ENCODE measurements around the gene MYO18A. TPM values are rescaled to one million over a fixed set of nuclear protein-coding genes. Genes with fewer than 3 reads are reported as not detected.
A peak's percentile ranks its signal among the peaks of the same experiment; 100 is the strongest.

The MYO18A gene
- total RNA-seq, 1 donor: 59.6 TPM

DNA sequence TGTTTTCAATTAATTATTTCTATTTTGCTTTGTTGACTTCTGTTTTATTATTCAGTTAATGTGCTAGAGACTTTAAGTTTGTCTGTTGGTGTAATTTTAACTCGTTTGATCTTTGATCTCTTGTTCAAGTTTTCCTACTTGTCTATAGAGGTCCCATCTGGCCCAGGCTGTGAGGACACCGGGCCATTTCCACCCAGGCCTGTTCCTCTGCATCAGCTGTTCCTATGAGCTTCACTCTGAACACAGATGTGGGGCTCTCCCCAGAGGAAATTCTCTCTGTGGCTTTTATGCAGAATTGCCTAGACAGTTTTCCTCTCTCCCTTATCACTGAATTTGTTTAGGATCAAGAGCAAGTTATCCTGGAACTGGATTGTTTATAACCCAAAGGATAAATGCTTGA lies 44.7 kb downstream of the MYO18A start:
- H3K4me3 ChIP-seq (ENCODE audit: low read depth, low read length): no peak overlapping the region
- TF ChIP-seq, protein P1, sequence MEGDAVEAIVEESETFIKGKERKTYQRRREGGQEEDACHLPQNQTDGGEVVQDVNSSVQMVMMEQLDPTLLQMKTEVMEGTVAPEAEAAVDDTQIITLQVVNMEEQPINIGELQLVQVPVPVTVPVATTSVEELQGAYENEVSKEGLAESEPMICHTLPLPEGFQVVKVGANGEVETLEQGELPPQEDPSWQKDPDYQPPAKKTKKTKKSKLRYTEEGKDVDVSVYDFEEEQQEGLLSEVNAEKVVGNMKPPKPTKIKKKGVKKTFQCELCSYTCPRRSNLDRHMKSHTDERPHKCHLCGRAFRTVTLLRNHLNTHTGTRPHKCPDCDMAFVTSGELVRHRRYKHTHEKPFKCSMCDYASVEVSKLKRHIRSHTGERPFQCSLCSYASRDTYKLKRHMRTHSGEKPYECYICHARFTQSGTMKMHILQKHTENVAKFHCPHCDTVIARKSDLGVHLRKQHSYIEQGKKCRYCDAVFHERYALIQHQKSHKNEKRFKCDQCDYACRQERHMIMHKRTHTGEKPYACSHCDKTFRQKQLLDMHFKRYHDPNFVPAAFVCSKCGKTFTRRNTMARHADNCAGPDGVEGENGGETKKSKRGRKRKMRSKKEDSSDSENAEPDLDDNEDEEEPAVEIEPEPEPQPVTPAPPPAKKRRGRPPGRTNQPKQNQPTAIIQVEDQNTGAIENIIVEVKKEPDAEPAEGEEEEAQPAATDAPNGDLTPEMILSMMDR (IDR thresholded peaks at IDR 0.05; ENCODE audit: insufficient read depth, low read depth, low read length): no peak
- no peak for DNase-seq (ENCODE audit: low read depth)

DNA sequence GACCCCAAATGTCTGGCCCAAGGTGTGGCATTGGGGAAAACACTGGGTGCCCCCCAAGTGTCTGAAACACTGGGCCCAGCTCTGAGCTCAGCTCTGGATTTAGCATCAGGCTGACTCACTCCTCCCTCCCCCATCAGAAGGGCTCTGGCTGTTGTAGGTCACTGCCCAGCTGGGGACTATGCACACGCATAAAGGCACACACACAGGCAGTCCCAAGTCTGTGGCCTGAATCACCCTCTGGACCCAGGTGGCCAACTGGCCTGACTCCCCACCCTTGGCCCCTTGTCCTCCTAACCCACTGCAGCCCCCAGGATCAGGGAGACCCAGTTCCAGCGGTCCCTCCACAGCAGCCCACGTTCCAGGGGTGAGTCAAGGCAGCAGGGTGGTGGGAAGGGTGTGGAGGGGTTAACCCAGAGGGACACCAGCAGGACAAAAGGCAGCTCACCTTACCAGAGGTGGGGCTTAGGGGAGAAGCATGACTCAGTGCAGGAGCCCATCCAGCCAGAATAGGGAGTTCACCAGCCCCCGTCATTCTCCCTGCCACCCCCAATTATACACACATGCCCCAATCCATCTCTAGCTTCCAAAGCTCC lies 47.0 kb downstream of the MYO18A start:
- DNase-seq (ENCODE audit: low read depth): peak; percentile 86
- TF ChIP-seq, protein P1 (IDR thresholded peaks at IDR 0.05; ENCODE audit: insufficient read depth, low read depth, low read length): no peak
- H3K4me3 ChIP-seq (ENCODE audit: low read depth, low read length): no peak overlapping the region

DNA sequence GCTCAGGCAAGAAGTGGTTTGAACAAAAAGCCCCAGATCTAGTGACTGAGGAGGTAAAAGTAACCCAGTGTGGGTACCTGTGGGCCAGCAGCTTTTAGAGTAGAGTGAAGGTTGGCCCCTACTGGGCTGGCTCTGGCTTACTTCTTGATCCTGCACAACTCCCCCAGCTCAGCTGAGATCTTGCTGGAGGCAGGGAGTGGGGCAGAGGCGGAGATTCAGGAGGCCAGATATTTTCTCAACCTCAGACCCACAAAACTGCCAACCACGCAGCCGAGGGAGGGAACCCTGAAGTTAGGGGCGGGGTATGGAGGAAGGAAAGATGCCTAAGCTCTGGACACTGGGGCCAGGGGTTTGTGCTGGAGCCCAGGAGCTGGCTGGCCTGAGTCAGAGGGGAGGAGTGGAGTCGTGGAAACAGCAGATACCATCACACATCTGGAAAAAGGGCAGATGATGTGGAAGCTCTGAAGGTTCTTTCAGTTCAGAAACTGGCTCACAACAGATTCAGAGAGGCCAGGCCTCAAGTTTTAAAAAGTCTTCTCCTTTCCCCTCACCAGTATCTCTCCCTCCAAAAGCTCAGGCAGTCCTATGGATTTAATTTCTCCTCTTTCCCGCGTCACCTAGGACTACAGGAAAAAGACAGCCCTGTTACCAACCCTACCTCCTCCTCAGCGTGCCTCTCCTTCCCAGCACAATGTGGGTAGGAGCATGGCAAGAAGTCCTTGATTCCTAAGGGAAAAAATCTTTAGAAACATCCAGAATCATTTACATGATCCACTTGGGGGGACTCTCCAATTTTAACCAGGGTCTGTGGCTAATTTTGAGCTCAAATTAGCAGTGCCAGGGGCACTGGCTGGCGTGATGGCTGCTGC lies 48.1 kb downstream of the MYO18A start:
- H3K4me3 ChIP-seq (ENCODE audit: low read depth, low read length): no peak overlapping the region
- TF ChIP-seq, protein P1 (IDR thresholded peaks at IDR 0.05; ENCODE audit: insufficient read depth, low read depth, low read length): no peak
- DNase-seq (ENCODE audit: low read depth): peak; percentile 95

DNA sequence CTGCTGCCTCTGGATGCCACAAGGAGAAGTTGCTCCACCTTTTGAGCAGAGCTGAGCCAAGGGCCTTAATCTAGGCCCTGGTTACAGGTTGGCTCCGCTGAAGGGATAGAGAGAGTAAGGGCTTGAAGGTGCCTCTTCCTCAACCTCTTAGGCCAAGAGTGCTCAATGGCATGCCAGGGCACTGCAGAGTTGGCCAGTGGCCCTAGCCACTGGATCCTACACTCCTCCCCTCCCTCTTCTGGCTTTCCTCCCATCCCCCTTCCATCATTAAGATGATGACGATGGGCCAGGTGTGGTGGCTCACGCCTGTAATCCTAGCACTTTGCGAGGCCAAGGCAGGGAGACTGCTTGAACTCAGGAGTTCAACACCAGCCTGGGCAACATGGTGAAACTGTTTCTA lies 50.5 kb downstream of the MYO18A start:
- TF ChIP-seq, protein P1 (IDR thresholded peaks at IDR 0.05; ENCODE audit: insufficient read depth, low read depth, low read length): no peak

DNA sequence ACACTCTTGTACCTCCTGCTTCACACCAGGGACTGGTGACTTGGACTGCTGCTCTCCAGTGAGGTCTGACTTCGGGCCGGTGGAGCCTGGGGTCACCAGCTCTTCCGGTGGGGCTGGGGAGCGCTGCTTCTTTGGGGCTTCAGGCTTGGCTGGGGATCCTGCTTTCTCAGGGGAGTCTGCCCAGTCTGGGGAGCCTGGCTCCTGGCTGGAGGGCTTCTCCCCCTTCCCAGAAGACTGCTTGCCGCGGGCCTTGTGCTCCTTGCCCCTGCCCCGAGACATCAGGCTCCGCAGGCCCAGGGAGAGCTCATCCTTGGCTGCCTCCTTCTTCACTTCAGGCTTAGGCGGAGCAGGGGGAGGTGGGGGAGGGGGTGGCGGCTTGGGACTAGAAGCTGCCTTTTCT lies 52.4 kb downstream of the MYO18A start:
- H3K4me3 ChIP-seq (ENCODE audit: low read depth, low read length): no peak overlapping the region
- DNase-seq (ENCODE audit: low read depth): no peak
- TF ChIP-seq, protein P1 (IDR thresholded peaks at IDR 0.05; ENCODE audit: insufficient read depth, low read depth, low read length): no peak

More for the DNA sequence above, 50.5 kb downstream of the MYO18A start:
- no peak overlapping the region for H3K4me3 ChIP-seq (ENCODE audit: low read depth, low read length)
- no peak for DNase-seq (ENCODE audit: low read depth)

DNA sequence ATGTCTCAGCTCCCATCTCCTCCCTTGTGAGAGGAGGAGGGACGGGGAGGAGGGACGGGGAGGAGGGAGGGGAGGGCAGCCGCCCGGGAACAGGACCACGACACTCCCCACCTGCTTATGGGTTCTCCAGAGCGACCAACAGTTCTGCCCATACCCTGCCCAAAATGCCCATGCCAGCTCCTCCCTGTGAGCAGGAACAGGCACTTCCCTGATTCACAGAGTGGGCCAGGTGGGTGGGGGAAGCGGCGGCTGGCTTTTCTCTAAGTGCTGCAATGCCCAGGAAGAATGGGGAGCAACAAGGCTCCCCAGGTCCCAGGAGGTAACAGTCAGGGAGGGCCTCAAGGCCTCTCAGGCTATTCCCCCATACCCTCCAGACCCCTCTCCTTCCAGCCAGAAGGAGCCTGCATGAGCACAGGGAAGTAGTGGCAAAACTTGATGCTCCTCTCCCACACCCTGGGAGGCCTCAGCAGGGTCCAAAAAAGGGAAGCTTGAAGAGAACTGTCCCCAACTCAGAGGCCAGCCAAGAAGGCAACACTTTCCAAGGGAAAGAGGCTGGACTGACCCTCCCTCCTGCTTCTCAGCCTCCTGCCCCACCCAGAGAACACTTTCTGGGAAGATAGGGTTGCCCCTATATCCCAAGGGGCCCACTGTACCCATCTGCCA lies 53.8 kb downstream of the MYO18A start:
- DNase-seq (ENCODE audit: low read depth): no peak
- H3K4me3 ChIP-seq (ENCODE audit: low read depth, low read length): no peak overlapping the region
- TF ChIP-seq, protein P1 (IDR thresholded peaks at IDR 0.05; ENCODE audit: insufficient read depth, low read depth, low read length): no peak
